Activated CD4-positive, alpha-beta T cell treated with anti-CD3 and anti-CD28 coated beads, Interleukin-2, amount 50 U/mL, for 4 hours (primary cell): Measurements from ENCODE around the gene DOCK6.

ENCODE experiments used
- DNase-seq, 2 experiments: peaks; one replicate each; pipeline ENCODE4 v3.0.0-alpha.2; 2020

DOCK6 gene

DNA sequence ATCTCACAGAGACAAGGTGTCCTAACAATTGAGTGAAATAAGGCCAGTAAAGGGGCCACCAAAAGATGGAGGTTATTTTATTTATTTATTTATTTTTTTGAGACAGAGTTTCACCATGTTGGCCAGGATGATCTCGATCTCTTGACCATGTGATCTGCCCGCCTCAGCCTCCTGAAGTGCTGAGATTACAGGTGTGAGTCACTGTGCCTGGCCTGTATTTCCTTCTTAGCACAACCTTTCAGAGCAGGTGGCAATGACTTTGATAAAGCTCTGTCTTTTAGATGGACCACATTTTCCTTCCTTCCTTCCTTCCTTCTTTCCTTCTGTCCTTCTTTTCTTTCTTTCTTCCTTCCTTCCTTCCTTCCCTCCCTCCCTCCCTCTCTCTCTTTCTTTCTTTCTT, 11.0 kb upstream of the DOCK6 start:
- DNase-seq, result no peak

DNA sequence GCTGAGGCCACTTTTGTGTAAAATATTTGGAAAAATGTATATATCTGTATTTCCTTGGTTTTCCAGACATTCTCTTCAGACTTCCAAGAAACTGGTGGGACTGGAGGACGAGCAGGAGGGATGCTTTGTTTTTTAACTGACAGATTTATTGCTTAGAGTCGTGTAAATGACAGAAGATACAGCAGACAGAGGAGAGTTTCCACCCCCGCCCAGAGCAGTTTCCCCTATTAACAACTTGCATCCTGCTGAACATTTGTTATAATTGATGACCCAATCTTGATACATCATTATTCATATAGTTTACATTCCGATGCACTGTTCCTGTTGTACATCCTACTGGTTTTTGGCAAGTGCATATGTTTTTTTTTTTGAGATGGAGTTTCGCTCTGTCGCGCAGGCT, 7.1 kb upstream of the DOCK6 start:
- no peak for DNase-seq

DNA sequence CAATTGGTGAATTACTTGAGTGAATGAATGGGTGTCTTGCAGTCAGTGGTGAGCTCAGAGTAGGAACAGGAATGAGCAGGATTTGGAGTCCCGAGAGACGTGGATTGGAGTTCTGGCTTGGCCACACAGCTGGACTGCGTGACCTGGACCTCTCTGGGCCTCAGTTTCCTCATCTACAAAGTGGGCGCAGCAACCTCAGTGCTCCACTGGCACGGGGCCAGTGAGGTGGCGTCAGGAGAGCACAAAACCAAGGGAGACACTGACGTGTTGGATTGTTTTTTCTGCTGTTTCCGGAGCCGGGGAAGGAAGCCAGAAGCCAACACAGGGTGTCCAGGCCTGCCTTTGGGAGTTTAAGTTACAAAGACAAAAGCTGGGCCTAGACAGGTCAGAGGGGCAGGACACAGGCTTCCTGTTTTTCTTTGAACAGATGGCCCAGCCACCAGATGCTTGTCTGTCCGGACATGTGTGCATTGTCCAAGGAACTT, 6.5 kb upstream of the DOCK6 start:
- no peak for DNase-seq

DNA sequence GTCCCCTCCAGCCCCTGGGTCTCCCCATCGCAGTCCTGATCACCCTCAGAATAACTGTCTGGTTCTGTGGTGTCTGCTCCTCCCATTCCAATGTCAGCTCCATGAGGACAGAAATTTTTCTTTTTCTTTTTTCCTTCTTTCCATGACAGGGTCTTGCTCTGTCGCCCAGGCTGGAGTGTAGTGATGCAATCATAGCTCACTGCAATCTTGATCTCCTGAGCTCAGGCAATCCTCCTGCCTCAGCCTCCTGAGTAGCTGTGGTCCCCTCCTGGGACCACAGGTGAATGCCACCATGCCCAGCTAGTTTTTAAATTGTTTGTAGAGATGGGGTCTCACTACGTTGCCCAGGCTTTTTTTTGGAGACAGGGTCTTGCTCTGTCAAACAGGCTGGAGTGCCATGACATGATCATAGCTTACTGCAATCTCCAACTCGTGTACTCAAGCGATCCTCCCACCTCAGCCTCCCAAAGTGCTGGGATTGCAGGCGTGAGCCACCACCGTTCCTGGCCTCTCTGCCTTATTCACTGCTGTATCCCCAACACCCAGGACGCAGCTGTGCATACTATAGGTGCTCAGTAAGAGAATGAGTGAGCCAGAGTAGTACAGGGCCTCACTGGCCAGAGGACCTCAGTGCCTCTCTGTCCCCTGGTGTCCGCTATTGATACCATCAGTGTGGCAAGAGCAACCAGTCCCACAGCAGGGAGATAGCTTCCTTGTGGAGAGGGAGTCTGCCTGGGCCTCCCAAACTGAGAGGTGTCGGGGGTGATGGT, 5.2 kb upstream of the DOCK6 start:
- no peak for DNase-seq

DNA sequence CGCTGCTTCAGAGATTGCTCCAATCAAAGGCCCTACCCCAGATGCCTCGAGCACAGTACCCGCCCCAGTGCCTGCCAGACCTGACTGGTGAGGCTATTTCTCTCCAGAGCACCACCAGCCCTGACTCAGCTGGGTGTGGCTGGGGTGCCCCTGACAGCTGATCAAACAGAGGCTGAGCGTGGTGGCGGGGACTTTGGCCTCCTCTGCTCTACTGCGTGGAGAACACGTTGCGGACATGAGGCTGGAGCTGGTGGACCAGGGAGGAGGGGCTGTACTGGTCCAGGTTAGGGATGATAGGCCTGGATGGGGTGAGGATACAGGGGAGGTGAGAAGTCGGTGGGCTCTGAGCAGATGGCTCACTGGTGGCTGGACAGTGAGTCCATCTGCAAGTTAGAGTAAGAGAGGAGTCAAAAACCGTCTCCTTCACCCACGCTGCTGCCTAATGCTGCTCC, 3.5 kb upstream of the DOCK6 start:
- DNase-seq, result no peak

DNA sequence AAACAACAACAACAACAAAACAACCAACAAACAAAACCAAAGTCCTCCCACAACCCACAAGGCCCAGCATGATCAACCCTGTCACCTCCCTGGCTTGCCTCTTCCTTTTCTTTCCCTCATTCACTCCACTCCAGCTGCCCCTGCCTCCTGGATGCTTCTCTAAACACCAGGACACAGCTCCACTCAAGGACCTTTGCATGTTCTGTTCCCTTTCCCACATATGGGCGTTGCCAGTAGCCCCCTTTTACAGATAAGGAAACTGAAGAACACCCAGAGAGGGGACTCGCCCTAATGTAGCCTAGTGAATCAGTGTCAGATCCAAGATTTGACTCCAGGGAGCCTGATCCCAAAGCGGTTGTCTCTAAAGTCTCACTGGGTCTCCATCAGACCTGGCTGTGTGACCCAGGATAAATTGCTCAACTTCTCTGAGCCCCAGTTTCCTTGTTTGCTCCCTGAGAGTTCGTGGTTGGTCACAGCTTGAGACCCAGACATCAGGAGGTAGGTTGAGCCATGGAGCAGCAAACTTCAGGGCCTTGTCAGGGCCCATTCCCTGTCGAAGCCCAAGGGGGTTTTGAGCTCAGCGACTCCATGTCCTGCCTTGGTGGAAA, 3.0 kb upstream of the DOCK6 start:
- DNase-seq, result no peak

DNA sequence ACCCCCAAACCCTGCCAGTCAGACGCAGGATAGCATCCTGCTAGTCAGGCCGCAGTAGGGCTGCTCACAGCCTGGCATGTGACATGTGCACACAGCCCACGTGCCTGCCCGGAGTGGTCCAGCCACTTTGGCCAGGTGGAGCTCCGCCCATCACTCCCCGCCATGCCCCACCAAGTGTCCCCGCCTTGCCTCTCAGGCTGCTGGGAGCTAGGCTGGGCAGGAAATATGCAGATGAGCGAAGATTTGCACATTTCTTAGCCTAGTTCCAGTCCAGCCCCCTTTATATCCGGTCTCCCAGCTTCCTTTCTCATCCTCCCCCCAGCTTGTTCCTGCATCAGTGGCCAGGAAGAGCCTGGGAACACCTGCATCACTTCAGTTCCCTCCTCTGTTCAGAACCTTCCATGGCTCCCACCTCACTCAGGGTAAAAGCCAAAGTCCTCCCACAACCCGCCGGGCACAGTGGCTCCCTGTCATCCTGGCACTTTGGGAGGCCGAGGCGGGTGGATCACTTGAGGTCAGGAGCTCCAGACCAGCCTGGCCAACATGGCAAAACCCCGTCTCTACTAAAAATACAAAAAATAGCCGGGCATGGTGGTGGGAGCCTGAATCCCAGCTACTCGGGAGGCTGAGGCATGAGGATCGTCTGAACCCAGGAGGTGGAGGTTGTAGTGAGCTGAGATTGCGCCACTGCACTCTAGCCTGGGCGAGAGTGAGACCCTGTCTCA, 2.3 kb upstream of the DOCK6 start:
- no peak for DNase-seq

DNA sequence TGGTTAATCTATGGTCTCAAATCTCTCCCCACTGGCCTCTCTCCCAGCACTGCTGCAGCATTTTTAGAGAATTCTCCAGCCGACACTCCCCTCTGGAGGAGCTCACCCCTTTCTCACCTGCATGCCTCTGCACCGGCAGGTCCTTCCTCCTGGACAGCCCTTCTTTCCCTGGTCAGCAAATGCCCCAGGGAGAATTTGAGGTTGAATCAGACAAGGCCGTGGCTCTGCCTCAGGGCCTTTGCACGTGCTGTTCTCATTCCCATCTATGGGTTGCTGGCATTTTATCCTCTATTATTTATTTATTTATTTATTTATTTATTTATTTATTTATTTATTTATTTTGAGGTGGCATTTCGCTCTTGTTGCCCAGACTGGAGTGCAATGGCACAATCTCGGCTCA, 1.4 kb upstream of the DOCK6 start:
- DNase-seq, result no peak

DNA sequence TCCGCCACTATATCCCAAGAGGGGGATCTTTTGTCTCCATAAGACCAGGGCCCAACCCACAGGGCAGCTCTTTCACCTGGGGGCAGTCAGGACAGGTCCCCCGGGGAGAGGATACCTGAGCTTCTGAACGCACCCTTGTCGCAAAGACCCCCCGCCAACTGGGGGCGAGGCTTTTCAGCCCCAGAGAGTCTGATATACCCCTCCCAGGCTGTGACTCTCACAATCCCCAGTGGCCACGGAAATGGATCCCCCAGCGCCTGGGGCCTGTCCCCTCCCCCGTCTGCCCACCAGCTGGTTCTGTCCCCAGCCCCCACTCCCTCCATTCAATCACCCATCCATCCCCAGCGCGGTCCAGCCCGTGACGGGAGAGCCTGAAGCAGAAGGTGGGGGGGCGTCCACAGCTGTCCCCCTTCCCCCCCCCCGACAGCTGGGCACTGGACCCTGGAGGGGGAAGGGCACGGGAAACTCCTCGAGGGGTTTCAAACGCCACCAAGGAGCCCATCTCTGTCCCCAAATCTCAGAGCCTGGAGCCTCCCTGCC, 823 bp downstream of the DOCK6 start:
- no peak for DNase-seq

DNA sequence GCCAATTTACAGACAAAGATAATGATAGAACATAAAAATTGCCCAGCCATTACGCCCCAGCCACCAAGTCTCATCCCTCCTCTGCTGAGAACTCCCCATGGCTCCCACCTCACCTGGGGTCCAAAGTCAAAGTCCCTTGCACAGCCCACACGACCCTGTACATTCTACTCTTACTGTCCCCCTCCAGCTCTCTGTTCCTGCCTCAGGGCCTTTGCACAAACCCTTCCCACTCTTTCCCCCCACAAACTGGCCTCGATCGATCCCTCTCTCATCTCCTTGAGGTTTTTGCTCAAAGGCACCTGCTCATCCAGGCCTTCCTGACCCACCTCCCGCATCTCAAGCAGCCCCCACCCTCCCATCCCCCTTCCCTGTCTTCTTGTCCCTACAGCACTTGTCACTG, 1.3 kb downstream of the DOCK6 start:
- no peak for DNase-seq

DNA sequence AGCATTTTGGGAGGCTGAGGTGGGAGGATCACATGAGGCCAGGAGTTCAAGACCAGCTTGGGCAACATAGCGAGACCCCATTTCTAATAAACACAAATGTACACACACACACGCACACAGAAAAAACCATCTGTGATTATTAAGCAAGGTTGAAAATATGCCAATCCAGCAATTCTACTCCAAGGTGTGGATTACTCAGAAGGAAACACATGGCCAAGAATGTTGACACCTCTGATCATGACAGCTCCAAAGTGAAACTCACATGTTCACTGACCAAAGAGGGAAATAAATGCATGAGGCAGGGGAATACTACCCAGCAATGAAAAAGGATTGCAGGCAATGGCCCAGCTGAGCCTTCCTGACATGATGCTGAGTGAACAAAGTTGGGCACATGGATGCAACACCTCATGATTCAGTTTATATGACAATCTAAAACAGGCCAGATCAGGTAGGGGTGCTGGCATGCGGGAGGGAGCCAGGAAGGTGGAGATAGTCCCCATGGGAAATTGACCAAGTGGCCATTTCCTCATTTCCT, 4.4 kb downstream of the DOCK6 start:
- no peak for DNase-seq

DNA sequence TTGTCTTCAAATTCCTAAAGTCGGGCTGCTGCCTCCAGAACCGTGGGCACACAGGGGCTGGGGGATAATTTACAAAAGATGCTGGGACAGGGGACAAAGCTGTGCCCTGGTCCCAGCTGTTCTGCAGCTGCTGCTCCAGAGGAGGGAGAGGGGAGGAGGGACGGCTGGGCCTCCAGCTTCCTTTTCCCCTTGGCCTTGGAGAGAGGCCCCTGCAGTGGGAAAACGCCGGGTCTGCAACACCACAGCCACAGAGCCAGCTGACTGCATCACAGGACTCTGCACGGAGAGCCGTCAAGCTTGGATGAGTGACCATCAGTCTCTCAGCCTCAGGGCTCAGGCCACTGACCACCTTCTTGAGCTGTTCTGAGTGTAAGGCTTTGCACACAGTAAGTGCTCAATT, 6.1 kb downstream of the DOCK6 start:
- DNase-seq, result no peak

DNA sequence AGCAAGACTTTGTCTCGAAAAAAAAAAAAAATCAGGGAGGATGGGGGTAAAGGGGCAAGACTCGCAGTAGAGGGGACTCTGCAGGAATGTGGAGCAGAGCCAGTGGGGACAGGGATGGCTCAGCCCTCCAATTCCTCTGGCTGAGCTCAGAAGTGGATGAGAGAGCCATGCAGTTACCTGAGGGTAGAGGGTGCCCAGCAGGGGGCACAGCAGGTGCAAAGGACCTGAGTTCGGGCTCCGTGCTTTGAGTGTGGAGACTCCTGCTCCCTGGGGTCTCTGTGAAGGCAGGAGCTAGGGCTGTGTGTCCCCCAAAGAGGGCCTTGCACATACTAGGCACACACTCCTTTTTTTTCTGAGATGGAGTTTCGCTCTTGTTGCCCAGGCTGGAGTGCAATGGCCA, 7.7 kb downstream of the DOCK6 start:
- no peak for DNase-seq

DNA sequence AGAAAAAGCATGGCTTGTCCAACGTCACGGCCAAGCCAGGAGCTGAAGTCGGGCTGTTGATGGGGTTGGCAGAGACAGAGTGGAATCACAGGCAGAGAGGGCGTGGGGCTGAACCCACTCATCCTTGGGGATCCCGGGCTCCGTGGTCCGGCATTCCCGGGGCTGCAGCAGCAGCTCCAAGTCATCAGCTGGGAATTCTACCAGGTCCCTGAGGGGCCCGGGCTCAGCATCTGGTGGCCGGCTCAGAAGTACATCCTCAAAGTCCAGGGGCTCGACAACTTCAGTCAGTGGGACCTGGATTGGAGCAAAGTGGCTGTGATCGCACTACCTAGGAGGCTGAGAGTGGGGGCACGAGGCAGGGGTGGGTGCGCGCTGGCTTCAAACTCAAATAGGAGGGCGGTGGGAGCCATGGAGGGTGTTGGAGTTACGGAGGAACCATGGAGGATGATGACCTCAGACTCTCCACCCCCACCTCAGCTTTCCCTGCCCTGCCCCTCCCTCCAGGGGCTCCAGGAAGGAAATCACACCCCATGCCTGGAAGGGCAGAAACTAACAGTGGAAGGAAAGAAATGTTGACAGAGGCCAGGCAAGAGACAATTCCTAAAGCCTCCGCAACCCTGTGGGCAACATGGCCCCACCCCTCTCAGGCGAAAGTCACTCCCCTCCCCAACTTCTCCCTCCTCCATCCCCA, 9.5 kb downstream of the DOCK6 start:
- no peak for DNase-seq

DNA sequence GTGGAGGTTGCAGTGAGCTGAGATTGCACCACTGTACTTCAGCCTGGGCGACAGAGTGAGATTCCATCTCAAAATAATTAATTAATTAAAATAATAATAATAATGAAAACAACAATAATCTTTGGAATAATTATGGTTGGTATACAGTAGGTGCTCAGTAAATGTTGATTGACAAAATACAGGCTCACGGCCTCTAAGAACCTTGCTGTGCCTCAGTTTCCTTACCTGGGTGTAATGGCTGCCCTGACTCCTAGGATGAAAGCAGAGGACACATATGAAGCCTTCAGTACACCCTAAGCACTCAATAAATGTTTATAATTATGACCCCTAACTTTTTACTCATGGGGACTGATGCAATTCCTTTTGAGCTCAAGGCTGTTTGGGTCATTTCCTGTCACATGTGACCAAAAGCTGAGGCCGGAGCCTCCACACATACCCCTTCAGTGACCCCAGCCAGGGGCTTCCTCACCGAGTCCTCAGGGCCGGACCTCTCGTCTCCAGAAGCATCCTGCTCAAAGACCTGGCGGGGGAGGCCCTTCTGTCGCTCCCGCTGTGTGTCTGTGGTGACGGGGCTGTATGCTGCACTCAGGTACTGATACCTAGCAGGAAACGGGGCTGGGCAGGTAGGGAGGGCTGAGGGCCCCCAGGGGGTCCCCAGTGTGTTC, 10.5 kb downstream of the DOCK6 start:
- no peak for DNase-seq

DNA sequence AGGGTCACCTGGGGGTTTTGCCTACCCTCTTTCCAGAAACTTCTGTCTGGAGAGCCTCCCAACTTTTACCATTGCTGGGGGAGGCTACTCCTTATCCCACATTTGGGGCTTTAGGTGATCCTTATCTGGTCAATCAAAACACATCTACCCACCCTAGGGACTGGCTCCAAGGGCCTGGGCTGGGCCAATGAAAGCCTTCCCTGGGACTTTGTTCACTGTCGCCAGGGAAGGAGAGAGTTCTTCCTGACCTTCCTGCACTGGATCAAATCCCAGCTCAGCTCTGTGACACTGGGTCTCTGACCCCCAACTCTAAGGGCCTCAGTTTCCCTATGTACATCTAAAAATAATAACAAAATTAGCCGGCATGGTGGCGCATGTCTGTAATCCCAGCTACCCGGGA, 11.1 kb downstream of the DOCK6 start:
- no peak for DNase-seq

DNA sequence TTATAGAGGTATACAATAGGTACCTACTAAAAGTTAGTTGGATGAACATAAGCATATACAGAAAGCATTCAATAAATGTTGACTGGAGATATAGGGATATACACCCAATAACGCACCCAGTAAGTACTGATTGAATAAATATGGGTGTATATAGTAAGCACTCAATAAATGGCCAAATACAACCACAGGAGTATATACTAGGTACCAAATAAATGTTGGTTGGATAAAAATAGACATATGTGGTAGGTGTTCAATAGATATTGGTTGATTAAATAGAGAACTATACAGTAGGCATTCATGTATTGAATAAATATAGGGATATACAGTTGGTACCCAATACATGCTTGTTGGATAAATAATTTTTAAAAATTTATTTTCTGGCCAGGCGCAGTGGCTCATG, 13.5 kb downstream of the DOCK6 start:
- no peak for DNase-seq

DNA sequence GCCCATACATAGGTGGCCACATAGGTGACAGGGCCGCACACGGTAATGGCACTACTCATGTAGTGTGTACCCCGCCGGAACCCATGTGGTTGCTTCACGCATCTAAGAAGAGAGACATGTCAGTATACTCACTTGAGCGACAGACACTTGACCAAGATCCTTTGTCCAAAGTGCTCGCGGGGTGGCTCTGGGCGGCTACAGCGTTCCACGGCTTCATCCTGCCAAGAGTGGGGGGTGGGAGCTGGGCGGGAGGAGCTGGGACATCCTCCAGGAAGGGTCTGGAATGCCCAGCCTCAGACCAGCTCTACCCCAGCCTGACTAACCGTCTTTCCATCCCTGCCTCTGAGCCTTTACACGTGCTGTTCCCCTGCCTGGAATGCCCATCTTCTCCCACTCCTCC, 14.4 kb downstream of the DOCK6 start:
- no peak for DNase-seq

DNA sequence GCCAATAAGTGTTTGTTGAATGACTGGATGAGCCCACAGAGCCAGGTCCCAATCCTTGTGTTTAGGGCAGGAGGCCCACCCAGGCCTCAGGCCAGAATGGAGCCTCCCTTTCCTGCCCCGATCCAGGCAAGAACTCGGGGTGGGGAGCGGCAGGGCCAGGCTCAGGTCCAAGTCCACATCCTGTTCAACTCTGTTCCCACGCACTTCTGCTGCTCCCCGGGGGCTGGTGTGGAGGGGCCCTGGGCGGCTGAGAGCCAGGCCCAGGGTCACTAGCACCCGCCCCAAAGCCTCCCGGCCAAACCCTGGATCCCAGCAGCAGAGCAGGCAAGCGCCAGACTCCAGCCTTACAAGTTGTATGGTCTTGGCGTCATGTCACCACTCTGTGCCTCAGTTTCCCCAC, 14.9 kb downstream of the DOCK6 start:
- no peak for DNase-seq

DNA sequence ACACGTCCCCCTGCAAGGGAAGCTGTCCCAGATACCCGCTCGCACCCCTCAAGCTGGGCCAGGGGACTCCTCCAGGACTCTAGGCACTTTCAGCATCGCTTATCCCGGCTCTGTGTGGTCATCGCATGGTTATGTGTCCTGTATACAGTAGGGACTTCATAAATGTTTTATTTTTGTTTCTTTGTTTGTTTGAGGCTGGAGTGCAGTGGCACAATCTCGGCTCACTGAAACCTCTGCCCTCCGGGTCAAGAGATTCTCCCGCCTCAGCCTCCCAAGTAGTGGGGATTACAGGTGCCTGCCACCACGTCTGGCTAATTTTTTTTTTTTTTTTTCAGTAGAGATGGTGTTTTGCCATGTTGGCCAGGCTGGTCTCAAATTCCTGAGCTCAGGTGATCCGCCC, 15.4 kb downstream of the DOCK6 start:
- no peak for DNase-seq

DNA sequence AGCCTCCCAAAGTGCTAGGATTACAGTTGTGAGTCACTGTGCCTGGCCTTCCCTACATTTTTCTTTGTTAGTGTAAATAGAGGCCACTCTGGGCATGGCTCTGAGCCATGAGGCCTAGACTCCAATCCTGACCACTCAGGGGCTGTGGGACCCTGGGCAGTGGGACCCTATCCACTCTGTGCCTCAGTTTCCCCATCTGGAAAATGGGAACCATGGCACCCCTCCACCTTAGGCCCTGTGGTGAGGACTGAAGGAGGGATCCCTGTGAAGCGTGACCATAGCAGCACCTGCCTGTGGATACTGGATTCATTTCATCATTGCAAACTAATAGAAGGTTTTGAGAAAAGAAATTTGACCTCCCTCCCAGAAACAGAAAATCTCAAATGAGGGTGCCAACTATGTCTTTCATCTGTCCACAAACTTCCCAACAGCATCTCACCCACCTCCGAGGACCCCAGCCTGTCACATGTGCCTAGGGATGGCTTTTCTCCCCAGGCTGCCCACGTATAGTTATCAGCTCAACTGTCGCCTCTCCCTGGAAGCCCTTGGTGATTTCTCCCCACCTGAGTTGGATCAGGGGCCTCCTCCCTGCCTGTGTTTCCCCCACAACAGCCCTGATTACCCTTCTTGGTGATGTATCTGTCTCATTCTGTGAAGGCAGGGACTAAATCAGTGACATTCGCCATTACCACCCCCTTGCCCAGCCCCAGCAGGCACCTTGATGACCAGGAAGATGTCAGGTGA, 17.3 kb downstream of the DOCK6 start:
- DNase-seq, result no peak

DNA sequence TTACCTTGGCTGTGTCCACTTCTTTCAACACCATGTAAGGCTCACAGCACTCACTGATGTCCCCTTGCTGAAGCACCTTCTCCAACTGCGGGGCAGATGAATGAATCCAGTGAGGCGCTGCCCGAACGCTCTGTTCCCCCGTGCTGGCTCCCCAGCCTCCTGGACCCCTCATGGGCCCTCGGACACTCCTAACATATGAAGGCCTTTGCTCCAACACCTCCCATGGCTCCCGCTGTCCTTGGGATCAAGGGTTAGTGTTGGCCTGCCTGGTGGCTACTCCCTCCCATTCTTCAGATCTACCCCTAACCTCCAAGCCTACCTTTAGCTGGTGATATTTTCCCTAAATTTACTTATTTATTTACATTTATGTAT, 18.5 kb downstream of the DOCK6 start:
- no peak for DNase-seq
